GM18873 (cell line): ENCODE measurements around the gene SEC14L2.
"Not testable (repeated sequence)": the region's sequence is repeated elsewhere in the genome, so short reads cannot be mapped to it uniquely, and the experiment has no call there.

Experiments
- ATAC-seq: cut with Tn5 transposase; IDR thresholded peaks from one replicate; pipeline ENCODE4 v1.9.1; 2021; ENCODE audit warnings: mild to moderate bottlenecking, moderate library complexity, moderate number of reproducible peaks; ENCODE audit not compliant: unreplicated experiment, low FRiP score

SEC14L2 gene

DNA sequence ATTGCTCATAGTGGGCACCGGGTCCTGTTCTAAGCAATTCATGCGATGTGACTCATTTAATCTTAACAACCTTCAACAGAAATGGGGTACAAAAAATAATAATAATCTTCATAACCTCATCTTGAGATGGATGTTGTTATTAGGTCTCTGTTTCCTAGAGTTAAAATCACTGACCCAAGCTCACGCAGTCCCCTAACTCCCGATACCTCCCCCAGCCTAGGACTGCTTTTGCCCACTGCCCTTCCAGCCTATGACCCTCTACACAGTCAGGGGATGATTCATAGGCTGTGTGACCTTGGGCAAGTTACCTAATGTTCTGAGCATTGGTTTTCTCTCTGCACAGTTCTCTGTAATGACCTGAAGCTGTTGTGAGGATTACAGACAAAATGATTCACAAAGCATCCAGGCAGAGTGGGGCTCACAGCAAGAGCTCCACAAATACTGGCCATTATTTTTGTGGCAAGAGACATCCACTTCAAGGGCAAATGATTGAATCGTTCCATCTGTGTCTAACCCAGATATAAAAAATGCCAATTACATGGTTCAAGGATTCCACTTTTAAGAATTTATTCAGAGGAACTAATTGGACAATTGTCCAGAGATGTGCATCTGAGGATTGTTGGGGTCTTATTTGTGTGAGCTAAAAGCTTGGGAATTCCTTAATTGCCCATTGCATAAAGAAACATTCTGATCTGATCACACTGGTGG, 48.8 kb downstream of the SEC14L2 start:
- ATAC-seq = no peak

DNA sequence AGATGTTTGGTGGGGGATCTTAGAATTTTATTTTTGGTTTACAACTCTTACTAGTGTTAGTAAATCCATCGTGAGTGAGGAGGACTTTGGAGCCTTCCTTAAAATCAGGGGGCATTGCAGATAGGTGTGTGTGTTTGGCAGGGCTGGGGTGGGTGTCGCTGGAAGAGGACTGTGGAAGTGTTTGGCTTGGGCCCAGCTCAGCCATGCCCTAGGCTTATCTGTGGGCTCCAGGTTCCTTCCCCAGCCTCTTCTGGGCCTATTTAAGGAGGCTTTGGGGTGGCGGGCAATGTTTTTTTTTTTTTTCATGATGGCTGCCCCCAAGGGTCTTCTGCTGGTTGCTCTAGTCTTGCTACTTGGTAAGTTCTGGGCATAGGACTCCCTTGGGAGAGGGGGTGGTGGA, 50.8 kb downstream of the SEC14L2 start:
- no peak for ATAC-seq

DNA sequence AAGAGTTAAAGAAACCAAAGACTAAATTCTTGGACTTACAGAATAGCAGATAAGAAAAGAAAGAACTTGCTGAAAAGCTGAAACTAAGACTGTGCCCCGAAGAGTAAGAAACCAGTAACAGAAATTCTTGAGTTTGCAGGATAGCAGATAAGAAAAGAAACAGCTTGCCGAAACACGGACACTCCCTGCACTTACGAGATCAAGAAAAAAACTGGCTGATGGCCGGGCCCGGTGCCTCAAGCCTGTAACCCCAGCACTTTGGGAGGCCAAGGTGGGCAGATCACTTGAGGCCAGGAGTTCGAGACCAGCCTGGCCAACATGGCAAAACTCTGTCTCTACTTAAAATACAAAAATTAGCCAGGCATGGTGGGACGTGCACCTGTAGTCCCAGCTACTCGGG, 54.7 kb downstream of the SEC14L2 start:
- not testable (repeated sequence) for ATAC-seq

DNA sequence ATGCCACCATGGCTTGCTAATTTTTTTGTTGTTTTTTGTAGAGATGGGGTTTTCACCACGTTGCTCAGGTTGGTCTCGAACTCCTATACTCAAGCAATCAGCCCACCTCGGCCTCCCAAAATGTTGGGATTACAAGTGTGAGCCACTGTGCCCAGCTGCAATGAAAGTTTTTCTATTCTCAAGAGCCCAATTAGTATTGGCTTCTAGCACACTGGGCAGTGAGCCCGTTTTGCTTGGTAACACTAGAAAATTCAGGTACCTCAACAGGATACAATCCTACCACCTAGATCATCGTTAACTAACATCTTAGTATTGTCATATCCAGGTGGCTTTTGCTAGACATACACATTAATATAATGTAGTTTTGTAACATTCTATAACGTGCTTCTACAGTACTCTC, 56.0 kb downstream of the SEC14L2 start:
- no peak for ATAC-seq

GRCh38 chr22:30453731-30454510, 57.1 kb downstream of the SEC14L2 start:
- no peak for ATAC-seq

GRCh38 chr22:30455075-30455840, 58.4 kb downstream of the SEC14L2 start:
- ATAC-seq = no peak

DNA sequence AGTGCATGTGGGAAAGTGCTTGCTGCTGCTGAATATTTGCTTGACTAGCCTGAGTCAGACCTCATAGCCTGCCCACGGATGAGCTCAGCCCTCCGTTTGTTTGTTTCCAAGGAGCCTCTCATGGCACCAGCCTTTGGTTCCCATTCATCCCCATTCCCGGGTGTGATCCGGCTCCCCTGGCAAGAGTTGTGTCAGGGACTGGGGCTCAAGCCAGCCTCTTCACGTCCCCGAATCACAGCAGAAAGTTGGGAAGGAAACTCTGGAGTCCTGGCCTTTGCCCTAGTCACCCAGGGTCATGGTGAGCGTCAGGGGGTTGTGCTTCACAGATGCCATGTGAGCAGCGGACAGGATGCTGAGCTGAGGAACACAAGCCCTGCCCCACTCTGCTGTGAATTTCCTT, 61.2 kb downstream of the SEC14L2 start:
- no peak for ATAC-seq

DNA sequence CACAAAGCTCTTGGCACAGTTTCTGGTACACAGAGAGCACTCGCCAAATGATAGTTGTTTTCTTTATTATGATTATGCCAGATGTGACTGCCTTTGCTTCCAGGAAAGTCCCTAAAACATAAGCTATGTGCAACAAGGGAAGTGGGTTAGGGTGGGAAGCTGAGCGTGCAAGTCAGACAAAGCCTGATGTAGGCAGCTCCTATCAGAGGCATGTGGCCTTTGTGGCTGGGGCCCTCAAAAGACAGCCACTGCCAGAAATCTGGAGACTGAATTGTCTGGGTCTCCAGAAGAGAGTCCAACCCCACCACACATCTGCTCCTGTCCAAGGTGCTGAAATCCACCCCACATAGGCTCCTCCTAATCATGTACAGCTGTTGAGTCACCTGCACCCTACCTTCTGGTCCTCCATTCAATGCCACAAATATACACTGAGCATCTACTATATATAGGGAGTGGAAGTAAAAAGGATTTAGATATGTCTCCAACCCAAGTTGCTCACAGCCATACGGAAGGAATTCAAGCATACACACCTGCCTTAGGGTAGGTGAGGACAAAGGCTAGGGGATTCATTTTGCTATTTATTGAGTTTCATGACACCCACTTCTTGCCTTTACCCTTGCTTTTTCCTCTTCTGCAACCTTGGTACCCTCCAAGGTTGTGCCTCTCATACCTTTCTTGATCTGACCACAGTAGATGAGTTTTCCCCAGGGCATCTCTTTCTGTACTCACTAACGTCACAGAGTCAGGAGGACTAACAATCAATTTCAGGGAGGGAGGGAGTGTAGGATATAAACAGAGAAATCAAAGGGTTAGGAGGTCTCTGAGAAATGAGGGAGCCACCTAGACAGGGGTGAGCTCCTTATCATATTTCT, 62.6 kb downstream of the SEC14L2 start:
- no peak for ATAC-seq

- ATAC-seq = no peak
These were observed 63.3 kb downstream of the SEC14L2 start for GRCh38 chr22:30460147-30460546.

DNA sequence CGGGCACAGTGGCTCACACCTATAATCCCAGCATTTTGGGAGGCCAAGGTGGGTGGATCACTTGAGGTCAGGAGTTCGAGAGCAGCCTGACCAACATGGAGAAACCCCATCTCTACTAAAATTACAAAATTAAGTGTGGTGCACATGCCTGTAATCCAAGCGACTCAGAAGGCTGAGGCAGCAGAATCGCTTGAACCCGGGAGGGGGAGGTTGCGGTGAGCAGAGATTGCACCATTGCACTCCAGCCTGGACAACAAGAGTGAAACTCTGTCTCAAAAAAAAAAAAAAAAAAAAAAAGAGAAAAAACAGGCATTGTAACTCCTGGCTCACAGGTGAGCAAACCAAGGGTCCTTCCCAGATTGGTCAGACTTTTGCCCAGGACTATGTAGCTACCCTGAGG, 63.7 kb downstream of the SEC14L2 start:
- ATAC-seq = not testable (repeated sequence)

GRCh38 chr22:30469165-30469564, 72.3 kb downstream of the SEC14L2 start:
- ATAC-seq = no peak

DNA sequence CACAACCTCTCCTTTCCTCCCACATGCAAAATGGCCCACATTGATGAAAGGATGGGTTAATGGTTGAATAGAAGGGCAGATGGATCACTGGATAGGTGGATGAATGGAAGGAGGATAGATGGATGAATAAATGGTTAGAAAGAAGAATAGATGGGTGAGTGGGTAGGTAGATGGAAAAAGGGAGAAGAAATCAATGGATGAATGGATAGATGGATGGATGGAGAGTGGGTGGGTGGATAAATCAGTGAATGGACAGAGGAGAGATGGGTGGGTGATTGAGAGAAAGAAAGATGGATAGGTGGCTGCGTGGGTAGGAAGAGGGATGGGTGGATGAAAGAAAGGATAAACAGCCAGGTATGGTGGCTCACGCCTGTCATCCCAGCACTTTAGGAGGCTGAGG, 73.8 kb downstream of the SEC14L2 start:
- no peak for ATAC-seq

- ATAC-seq = no peak
These were observed 74.9 kb downstream of the SEC14L2 start, which contains the start of gene SEC14L3 for GRCh38 chr22:30471616-30472318. TSS of gene SEC14L3 (minus strand) at chr22:30472017. CDS start at chr22:30471958, 59 bp downstream.

DNA sequence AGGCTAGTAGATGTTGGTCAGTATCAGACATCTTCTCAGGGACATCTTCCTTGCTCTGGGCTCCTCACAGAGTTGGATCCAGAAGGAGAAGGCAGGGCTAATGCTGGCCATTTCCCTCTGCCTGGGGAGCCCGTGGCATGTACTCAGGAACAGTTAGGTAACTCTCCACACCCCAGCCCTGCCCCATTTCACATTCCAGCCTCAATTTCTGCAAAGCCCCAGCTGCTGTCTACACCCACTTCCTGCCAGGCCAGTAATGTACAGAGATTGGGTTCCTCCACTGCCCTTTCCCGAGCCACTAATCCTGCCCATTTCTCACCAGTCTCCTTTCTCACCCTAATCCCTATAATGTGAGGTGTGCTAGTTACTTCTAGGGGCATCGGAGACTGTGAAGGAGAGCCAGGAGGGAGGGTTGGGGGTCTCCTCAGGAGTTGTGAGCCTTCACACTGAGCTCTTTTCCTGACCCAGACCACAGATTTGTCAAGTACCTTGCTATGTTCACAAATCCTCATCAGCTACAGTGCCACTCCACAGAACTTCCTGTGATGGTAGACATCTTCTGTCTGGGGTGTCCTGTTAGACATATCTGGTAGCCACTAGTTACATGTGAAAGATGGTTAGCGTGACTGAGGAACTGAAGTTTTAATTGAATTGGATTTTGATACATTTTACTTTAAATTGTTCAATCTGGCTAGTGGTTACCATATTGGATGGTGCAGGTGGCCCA, 76.3 kb downstream of the SEC14L2 start:
- no peak for ATAC-seq

GRCh38 chr22:30474121-30474520, 77.3 kb downstream of the SEC14L2 start:
- no peak for ATAC-seq
